ENCODE results near the gene POLA2. TPM values are rescaled to one million over a fixed set of nuclear protein-coding genes. Genes with fewer than 3 reads are reported as not detected.
A peak's percentile ranks its signal among the peaks of the same experiment; 100 is the strongest.

POLA2 gene
- total and polyA plus RNA-seq, 4 donors, result 4.5 to 14.2 (median 9.5) TPM

DNA sequence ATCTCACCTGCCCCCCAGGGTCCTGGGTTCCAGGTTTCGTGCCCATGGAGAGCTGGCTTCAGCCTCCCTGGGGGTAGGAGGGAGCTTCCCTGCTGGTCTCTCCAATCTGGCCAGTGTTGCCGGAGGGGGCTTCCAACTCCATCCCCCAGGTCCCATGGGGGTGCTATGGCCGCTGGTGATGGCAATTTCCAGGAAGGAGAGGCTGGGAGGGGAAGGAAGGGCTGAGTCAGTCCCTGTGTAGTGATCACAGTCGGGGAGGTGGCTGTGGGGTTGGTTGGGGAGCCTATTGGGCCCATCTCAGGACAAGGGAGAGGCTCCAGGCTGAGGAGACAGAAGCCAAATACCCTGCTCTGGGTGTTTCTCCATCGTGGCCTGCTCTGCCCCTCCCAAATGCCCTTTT lies 47.2 kb downstream of the POLA2 start:
- ATAC-seq (ENCODE audit: insufficient read depth, low FRiP score), result no peak
- Histone ChIP-seq H3K9ac (ENCODE audit: insufficient read depth in 1 of 2, low read length in 2 of 2) (no peak overlapping the region), H3K4me1 (ENCODE audit: control insufficient read depth in 5 of 5, insufficient read depth in 5 of 5, low read length in 5 of 5) (peaks cover 4 to 61% (median 34%) of the 10 kb centered on the region in 5 donors)

DNA sequence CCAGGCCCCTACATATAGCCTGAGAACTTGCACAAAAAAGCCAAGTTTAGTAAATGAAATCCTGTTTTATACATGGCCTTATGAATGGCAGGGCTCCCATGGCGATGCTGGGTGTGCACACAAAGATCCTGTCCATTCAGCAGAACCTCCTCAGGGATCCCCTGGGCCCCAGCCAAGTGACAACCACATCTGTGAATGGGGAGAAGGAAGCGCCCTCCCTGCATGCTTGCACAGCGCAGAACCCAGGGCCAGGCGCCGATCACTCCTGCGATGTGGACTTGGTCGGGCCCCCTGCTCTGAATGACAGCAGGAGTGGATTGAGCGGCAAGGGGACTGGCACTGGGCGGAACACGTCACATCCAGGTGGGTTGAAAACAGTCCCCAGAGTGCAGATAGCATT lies 48.5 kb downstream of the POLA2 start:
- peaks cover 0 to 3% (median 0%) of the 10 kb centered on the region in 3 donors for H3K27me3 ChIP-seq (ENCODE audit: control insufficient read depth in 3 of 3, insufficient read depth in 3 of 3, low read length in 2 of 3)
- 65 to 66% methylated on average over 10 of the region's 10 CpGs for WGBS, 2 donors
- DNase-seq (peak in 2 of 3 donors; percentile 43 to 60), ATAC-seq (ENCODE audit: insufficient read depth, low FRiP score) (no peak)
- H3K4me1 ChIP-seq (ENCODE audit: control insufficient read depth in 5 of 5, insufficient read depth in 5 of 5, low read length in 5 of 5), result peaks cover 4 to 57% (median 32%) of the 10 kb centered on the region in 5 donors
- peaks cover 0 to 1% (median 0%) of the 10 kb centered on the region in 4 donors for H3K36me3 ChIP-seq (ENCODE audit: control insufficient read depth in 4 of 4, insufficient read depth in 4 of 4, low read length in 4 of 4)
- H3K4me3 ChIP-seq, result no peak overlapping the region
- no peaks in the 10 kb centered on the region for H3K9me3 ChIP-seq (ENCODE audit: control insufficient read depth in 4 of 4, insufficient read depth in 3 of 4, low read length in 3 of 4)
- TF ChIP-seq, protein P1, sequence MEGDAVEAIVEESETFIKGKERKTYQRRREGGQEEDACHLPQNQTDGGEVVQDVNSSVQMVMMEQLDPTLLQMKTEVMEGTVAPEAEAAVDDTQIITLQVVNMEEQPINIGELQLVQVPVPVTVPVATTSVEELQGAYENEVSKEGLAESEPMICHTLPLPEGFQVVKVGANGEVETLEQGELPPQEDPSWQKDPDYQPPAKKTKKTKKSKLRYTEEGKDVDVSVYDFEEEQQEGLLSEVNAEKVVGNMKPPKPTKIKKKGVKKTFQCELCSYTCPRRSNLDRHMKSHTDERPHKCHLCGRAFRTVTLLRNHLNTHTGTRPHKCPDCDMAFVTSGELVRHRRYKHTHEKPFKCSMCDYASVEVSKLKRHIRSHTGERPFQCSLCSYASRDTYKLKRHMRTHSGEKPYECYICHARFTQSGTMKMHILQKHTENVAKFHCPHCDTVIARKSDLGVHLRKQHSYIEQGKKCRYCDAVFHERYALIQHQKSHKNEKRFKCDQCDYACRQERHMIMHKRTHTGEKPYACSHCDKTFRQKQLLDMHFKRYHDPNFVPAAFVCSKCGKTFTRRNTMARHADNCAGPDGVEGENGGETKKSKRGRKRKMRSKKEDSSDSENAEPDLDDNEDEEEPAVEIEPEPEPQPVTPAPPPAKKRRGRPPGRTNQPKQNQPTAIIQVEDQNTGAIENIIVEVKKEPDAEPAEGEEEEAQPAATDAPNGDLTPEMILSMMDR (IDR thresholded peaks at IDR 0.05; ENCODE audit: control extremely low read depth, extremely low read depth), result no peak
- H3K27ac ChIP-seq (ENCODE audit: low read depth in 1 of 2, low read length in 1 of 2), result peak overlapping the region in 1 of 2 donors; percentile 62
- no peak overlapping the region for H3K9ac ChIP-seq (ENCODE audit: insufficient read depth in 1 of 2, low read length in 2 of 2)

More for the DNA sequence above, 47.2 kb downstream of the POLA2 start:
- DNase-seq, result no peak
- Histone ChIP-seq H3K27me3 (ENCODE audit: control insufficient read depth in 3 of 3, insufficient read depth in 3 of 3, low read length in 2 of 3) (peaks cover 0 to 3% (median 0%) of the 10 kb centered on the region in 3 donors), H3K27ac (ENCODE audit: low read depth in 1 of 2, low read length in 1 of 2) (peak overlapping the region in 1 of 2 donors; percentile 87), H3K4me3 (no peak overlapping the region), H3K9me3 (ENCODE audit: control insufficient read depth in 4 of 4, insufficient read depth in 3 of 4, low read length in 3 of 4) (no peaks in the 10 kb centered on the region), H3K36me3 (ENCODE audit: control insufficient read depth in 4 of 4, insufficient read depth in 4 of 4, low read length in 4 of 4) (peaks cover 0 to 1% (median 0%) of the 10 kb centered on the region in 4 donors)
- TF ChIP-seq, protein P1 (IDR thresholded peaks at IDR 0.05; ENCODE audit: control extremely low read depth, extremely low read depth), result no peak
- 66 to 67% methylated on average over 5 of the region's 5 CpGs for WGBS, 2 donors

- DNase-seq (peak; percentile 55 to 56 (median 55)), ATAC-seq (ENCODE audit: insufficient read depth, low FRiP score) (no peak)
- H3K36me3 ChIP-seq (ENCODE audit: control insufficient read depth in 4 of 4, insufficient read depth in 4 of 4, low read length in 4 of 4), result no peaks in the 10 kb centered on the region
- WGBS, 2 donors, result 64 to 68% methylated on average over 6 of the region's 6 CpGs
- no peak overlapping the region for H3K9ac ChIP-seq (ENCODE audit: insufficient read depth in 1 of 2, low read length in 2 of 2)
- TF ChIP-seq, protein P1 (IDR thresholded peaks at IDR 0.05; ENCODE audit: control extremely low read depth, extremely low read depth), result no peak
- H3K4me1 ChIP-seq (ENCODE audit: control insufficient read depth in 5 of 5, insufficient read depth in 5 of 5, low read length in 5 of 5), result peaks cover 4 to 53% (median 28%) of the 10 kb centered on the region in 5 donors
- H3K27ac ChIP-seq (ENCODE audit: low read depth in 1 of 2, low read length in 1 of 2), result peak overlapping the region in 1 of 2 donors; percentile 48
- peaks cover 0 to 3% (median 0%) of the 10 kb centered on the region in 3 donors for H3K27me3 ChIP-seq (ENCODE audit: control insufficient read depth in 3 of 3, insufficient read depth in 3 of 3, low read length in 2 of 3)
- H3K9me3 ChIP-seq (ENCODE audit: control insufficient read depth in 4 of 4, insufficient read depth in 3 of 4, low read length in 3 of 4), result no peaks in the 10 kb centered on the region
- H3K4me3 ChIP-seq, result no peak overlapping the region
Observed at GRCh38 chr11:65310736-65311135, 49.0 kb downstream of the POLA2 start.

Data from lung (tissue), 12 donors.